ENCODE measurements around the gene KAZN.

DNA sequence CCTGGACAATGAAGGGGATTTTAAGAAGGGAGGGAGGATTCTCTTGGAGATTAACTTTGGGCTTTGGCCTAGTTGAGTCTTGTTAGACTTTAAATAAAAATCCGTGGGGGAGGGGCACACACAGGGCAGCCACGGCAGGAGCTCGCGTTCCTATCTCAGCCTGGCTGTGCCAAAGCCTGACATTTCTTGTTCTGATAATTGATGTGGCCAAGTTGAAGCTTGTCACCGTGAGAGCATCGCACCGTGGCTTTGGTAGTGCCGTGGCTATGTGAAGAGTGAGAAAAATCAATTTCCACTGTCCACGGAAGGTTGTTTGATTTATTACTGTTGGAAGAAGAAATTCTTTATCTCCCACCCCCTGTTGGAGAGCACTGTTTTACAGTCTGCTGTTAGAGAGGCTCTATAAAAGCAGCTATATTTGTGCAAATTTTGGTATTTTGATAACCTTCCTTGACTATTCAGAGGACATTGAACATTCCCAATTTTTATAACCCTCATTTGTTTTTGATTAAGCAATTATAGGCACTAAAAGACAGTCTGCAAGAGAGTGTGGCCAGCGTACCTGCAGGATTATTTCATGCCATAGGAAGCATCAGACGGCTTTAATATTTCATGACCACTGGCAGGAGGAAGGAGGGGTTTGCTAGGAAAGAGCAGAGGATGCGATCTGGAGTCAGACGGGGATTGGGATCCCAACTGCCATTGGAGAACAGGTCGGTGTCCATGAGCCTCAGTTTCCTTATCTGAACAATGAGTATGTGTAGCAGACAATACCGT lies 160.7 kb downstream of the KAZN start:
- TF ChIP-seq, protein P1, sequence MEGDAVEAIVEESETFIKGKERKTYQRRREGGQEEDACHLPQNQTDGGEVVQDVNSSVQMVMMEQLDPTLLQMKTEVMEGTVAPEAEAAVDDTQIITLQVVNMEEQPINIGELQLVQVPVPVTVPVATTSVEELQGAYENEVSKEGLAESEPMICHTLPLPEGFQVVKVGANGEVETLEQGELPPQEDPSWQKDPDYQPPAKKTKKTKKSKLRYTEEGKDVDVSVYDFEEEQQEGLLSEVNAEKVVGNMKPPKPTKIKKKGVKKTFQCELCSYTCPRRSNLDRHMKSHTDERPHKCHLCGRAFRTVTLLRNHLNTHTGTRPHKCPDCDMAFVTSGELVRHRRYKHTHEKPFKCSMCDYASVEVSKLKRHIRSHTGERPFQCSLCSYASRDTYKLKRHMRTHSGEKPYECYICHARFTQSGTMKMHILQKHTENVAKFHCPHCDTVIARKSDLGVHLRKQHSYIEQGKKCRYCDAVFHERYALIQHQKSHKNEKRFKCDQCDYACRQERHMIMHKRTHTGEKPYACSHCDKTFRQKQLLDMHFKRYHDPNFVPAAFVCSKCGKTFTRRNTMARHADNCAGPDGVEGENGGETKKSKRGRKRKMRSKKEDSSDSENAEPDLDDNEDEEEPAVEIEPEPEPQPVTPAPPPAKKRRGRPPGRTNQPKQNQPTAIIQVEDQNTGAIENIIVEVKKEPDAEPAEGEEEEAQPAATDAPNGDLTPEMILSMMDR (IDR thresholded peaks at IDR 0.05; ENCODE audit: low read depth, low read length, poor library complexity, severe bottlenecking), result no peak
- no peak for TF ChIP-seq EZH2phosphoT487 (IDR thresholded peaks at IDR 0.05; ENCODE audit: borderline replicate concordance, low read length)
